GM12872 (cell line): ENCODE measurements around the gene FECH.

Experiments
- TF ChIP-seq, protein P1 (sequence below): IDR thresholded peaks from 3 replicates; pipeline ENCODE4 v1.5.1; 2011; ENCODE audit warnings: low read depth, mild to moderate bottlenecking, low read length, moderate library complexity; ENCODE audit not compliant: insufficient read depth

Gene FECH

GRCh38 chr18:57542126-57542525 is 44.4 kb downstream of the FECH start:
- TF ChIP-seq, protein P1, sequence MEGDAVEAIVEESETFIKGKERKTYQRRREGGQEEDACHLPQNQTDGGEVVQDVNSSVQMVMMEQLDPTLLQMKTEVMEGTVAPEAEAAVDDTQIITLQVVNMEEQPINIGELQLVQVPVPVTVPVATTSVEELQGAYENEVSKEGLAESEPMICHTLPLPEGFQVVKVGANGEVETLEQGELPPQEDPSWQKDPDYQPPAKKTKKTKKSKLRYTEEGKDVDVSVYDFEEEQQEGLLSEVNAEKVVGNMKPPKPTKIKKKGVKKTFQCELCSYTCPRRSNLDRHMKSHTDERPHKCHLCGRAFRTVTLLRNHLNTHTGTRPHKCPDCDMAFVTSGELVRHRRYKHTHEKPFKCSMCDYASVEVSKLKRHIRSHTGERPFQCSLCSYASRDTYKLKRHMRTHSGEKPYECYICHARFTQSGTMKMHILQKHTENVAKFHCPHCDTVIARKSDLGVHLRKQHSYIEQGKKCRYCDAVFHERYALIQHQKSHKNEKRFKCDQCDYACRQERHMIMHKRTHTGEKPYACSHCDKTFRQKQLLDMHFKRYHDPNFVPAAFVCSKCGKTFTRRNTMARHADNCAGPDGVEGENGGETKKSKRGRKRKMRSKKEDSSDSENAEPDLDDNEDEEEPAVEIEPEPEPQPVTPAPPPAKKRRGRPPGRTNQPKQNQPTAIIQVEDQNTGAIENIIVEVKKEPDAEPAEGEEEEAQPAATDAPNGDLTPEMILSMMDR = no peak

DNA sequence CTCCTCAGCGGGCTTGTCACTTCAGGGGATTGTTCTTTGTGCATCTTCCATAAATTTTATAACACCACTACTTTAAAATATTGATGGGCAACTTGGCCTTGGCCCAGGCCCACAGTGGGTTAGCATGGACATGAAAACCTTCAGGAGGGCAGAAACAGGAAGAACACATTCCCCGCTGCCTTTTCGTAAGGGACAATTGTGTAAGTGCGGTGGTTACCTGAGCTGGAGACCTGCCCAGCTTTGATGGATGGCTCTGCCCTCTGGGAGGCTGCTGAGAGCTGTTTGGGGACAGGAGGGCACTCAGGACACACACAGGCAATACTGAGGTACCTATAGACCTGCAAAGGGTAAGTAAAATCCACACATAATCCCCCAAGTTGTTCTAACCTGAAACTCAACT is 46.8 kb downstream of the FECH start:
- TF ChIP-seq, protein P1 = no peak

DNA sequence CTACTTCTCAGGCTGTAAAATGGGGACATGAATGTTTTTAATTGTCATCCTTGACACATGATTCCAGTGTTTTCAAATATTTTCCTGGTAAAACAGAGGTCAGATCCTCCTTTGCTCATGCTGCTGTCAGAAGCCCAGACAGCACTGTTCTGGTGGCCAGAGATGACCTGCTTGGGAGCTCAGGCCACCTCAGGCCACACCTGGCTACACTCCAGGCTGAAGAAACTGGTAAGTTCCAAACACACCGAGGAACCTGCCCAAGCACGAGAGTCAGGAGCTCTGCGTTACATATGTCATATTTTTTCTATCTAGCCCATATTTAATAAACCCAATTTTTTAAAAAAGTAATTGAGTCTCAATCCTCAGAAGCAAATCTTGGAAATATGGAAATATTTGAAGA is 47.9 kb downstream of the FECH start:
- TF ChIP-seq, protein P1 = no peak

- TF ChIP-seq, protein P1 = no peak
Observed at GRCh38 chr18:57534511-57534909, 52.0 kb downstream of the FECH start.

GRCh38 chr18:57533868-57534510 is 52.5 kb downstream of the FECH start:
- TF ChIP-seq, protein P1 = no peak

GRCh38 chr18:57533006-57533867 is 53.3 kb downstream of the FECH start:
- TF ChIP-seq, protein P1 = no peak

DNA sequence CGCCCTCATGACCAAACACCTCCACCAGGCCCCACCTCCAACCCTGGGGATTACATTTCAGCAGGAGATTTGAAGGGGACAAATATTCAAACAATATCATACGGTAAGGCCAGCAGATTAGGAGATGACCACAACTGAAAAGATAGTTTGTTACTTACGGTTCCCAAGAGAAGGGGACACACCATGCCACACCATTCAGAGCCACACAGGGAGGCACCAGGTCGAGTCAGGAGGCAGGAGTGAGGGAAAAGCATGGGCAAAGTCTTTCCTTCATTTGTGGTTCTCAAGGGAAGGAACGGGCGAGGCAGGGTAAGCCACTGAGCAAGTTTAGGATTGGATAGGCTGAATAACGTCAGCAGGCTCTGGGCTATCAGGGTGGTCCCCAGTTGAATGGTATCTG is 57.4 kb downstream of the FECH start:
- TF ChIP-seq, protein P1 = no peak
